HepG2 (cell line): Measurements from ENCODE around the gene HTD2. TPM values are rescaled to one million over a fixed set of nuclear protein-coding genes. Genes with fewer than 3 reads are reported as not detected.

Source experiments
- ATAC-seq: fragments of 200-7000 bp; cut with Tn5 transposase; 3 replicates; pipeline ENCODE4 v1.9.1; 2020; ENCODE audit warnings: mild to moderate bottlenecking, moderate library complexity
- BruUV-seq: library from RNA; stranded (reverse); fragments of 400-500 nt; replicated peaks from 2 replicates; lab custom pipeline; 2021; lab: Mats Ljungman, UMichigan
- CTCF ChIA-PET: fragments of 300-600 bp; formaldehyde crosslinking; extraction: SDS; loops from one replicate; lab custom pipeline; 2021; ENCODE audit warnings: low total read pairs, inconsistent platforms, low intra/inter-chr PET ratio; lab: Yijun Ruan, JAX
- POLR2A ChIA-PET: fragments of 350-600 bp; sonication (Branson Sonifier 250); formaldehyde crosslinking; loops from one replicate; lab custom pipeline; 2020; ENCODE audit warnings: antibody characterized with exemption, inconsistent platforms; lab: Yijun Ruan, JAX
- DNase-seq: peaks from one replicate; pipeline ENCODE4 v3.0.0-alpha.2; 2015; ENCODE audit warnings: low spot score
- FAIRE-seq: peaks from 3 replicates; lab custom pipeline; 2011; peaks lifted over from hg19 to GRCh38; lab: Jason Lieb, UNC
- H2AFZ ChIP-seq: one replicate; pipeline ENCODE4 v1.6.1; 2011; ENCODE audit warnings: low read length, inconsistent platforms
- H3K27ac ChIP-seq: fragments of 300-600 bp; 3 replicates; pipeline ENCODE4 v1.8.0; 2011; ENCODE audit warnings: mixed run types, mild to moderate bottlenecking, mixed read lengths, low read length, inconsistent platforms; ENCODE audit not compliant: insufficient read depth; ENCODE audit errors: extremely low read length
- H3K27me3 ChIP-seq, 2 experiments: fragments of 200-600 bp in 1 of 2; 2 replicates in 1 of 2; 3 replicates in 1 of 2; pipeline versions ENCODE4 v1.6.0 to v1.8.0; 2011; ENCODE audit warnings: low read length in 2 of 2, mild to moderate bottlenecking in 2 of 2, moderate library complexity in 2 of 2, inconsistent platforms in 1 of 2; ENCODE audit not compliant: insufficient read depth in 2 of 2, control insufficient read depth in 1 of 2
- H3K36me3 ChIP-seq, 2 experiments: fragments of 200-600 bp in 1 of 2; replicated peaks in 1 of 2; 2 replicates in 1 of 2; 3 replicates in 1 of 2; pipeline versions ENCODE4 v1.5.1 to v1.8.0; 2011; ENCODE audit warnings: low read length in 2 of 2, inconsistent platforms in 1 of 2; ENCODE audit not compliant: insufficient read depth in 2 of 2, control insufficient read depth in 1 of 2
- H3K4me1 ChIP-seq: 2 replicates; pipeline ENCODE4 v1.5.1; 2012; ENCODE audit warnings: low read length, inconsistent platforms; ENCODE audit not compliant: insufficient read depth
- H3K4me2 ChIP-seq: 2 replicates; pipeline ENCODE4 v1.6.0; 2011; ENCODE audit warnings: low read depth, low read length, inconsistent platforms
- H3K4me3 ChIP-seq, 3 experiments: fragments of 200-600 bp in 1 of 3; sonication (generic), shearing (Covaris generic) in 1 of 3; replicated peaks in 1 of 3; 2 replicates each; pipeline ENCODE4 v1.5.1; 2011 to 2016; ENCODE audit warnings: low read length in 3 of 3, inconsistent platforms in 2 of 3, low read depth in 2 of 3, mild to moderate bottlenecking in 2 of 3, control low read depth in 1 of 3, mixed read lengths in 1 of 3; ENCODE audit not compliant: insufficient read depth in 1 of 3
- H3K79me2 ChIP-seq: one replicate; pipeline ENCODE4 v1.6.1; 2011; ENCODE audit warnings: low read length, inconsistent platforms; ENCODE audit not compliant: insufficient read depth
- H3K9ac ChIP-seq: 2 replicates; pipeline ENCODE4 v1.6.0; 2011; ENCODE audit warnings: mild to moderate bottlenecking, low read depth, low read length, inconsistent platforms; ENCODE audit not compliant: insufficient read depth
- H3K9me3 ChIP-seq: 2 replicates; pipeline ENCODE4 v1.5.1; 2012; ENCODE audit warnings: mild to moderate bottlenecking, low read length
- H4K20me1 ChIP-seq: 2 replicates; pipeline ENCODE4 v1.6.0; 2011; ENCODE audit warnings: inconsistent platforms, mild to moderate bottlenecking, low read length, moderate library complexity; ENCODE audit not compliant: insufficient read depth
- FOXA3 ChIP-seq: IDR thresholded peaks from 2 replicates; pipeline ENCODE4 v1.6.1; 2016; ENCODE audit warnings: missing genetic modification reagents, missing compliant biosample characterization
- FOXK2 ChIP-seq: fragments of 450-650 bp; IDR thresholded peaks from 2 replicates; pipeline ENCODE4 v1.6.1; 2016
- GTF2F1 ChIP-seq: fragments of 150-350 bp; IDR thresholded peaks from 2 replicates; pipeline ENCODE4 v1.6.1; 2014; ENCODE audit warnings: low read length
- HOXD1 ChIP-seq: sonication (generic); formaldehyde crosslinking; IDR thresholded peaks from 2 replicates; pipeline ENCODE4 v1.5.0; 2020; ENCODE audit warnings: missing genetic modification reagents
- KDM1A ChIP-seq: IDR thresholded peaks from 2 replicates; pipeline ENCODE4 v1.6.1; 2016; ENCODE audit warnings: missing compliant biosample characterization
- MAFF ChIP-seq: IDR thresholded peaks from 2 replicates; pipeline ENCODE4 v1.6.1; 2011; ENCODE audit warnings: low read depth, low read length, improper control_type of control experiment
- PAX8 ChIP-seq: sonication (generic); formaldehyde crosslinking; IDR thresholded peaks from 2 replicates; pipeline ENCODE4 v1.8.0; 2022; ENCODE audit warnings: mild to moderate bottlenecking, missing genetic modification reagents, borderline replicate concordance
- RXRB ChIP-seq: IDR thresholded peaks from 2 replicates; pipeline ENCODE4 v1.6.1; 2016; ENCODE audit warnings: borderline replicate concordance, missing genetic modification reagents, missing compliant biosample characterization
- ZBTB8A ChIP-seq: sonication (generic); formaldehyde crosslinking; IDR thresholded peaks from 2 replicates; pipeline ENCODE4 v1.4.0; 2020; ENCODE audit warnings: mild to moderate bottlenecking, low read depth, missing genetic modification reagents, borderline replicate concordance
- ZNF329 ChIP-seq: sonication (generic); formaldehyde crosslinking; IDR thresholded peaks from 2 replicates; pipeline ENCODE4 v1.9.0; 2021; ENCODE audit warnings: low read depth, mild to moderate bottlenecking, missing genetic modification reagents
- ZNF570 ChIP-seq: sonication (generic); formaldehyde crosslinking; IDR thresholded peaks from 2 replicates; pipeline ENCODE4 v1.4.0; 2020; ENCODE audit warnings: mild to moderate bottlenecking, missing genetic modification reagents, borderline replicate concordance
- ZNF75D ChIP-seq: sonication (generic); formaldehyde crosslinking; IDR thresholded peaks from 2 replicates; pipeline ENCODE4 v1.8.1; 2023; ENCODE audit warnings: missing genetic modification reagents, mild to moderate bottlenecking, borderline replicate concordance
- WGBS: methylation state at CpG from one replicate; pipeline ENCODE4 v1.1.6; 2017; ENCODE audit warnings: low lambda C conversion rate; 5-methylcytosine and 5-hydroxymethylcytosine counted together
- in situ Hi-C: cut with HindIII; loops from 2 replicates; pipeline ENCODE4 v1.10.0; 2017; ENCODE audit warnings: low pct_unique_long_range_greater_than_20kb; ENCODE audit not compliant: extremely low pct_ligation_motif_present
- intact Hi-C: fragments of 100-400 bp; cut with micrococcal nuclease; formaldehyde crosslinking; loops from one replicate; pipeline ENCODE4 v1.10.0; 2022; ENCODE audit not compliant: unreplicated experiment
- polyA plus RNA-seq, 8 experiments: library from polyadenylated mRNA; depleted of rRNA in 3 of 8; stranded (reverse) in 7 of 8; unstranded in 1 of 8; fragments of >200 nt; fragmentation: Illumina TruSeq in 4 of 8; extraction: Trizol in 4 of 8; gene quantifications; 2 replicates each; pipeline versions ENCODE4 v1.2.1 to v1.2.3, GENCODE V29; 2011 to 2016; ENCODE audit warnings: low read depth in 4 of 8, missing spikeins in 1 of 8, mixed read lengths in 1 of 8; ENCODE audit not compliant: insufficient read depth in 1 of 8
- total RNA-seq, 5 experiments: library from RNA; depleted of rRNA; stranded (reverse); fragments of >200 nt; fragmentation: Illumina TruSeq; extraction: Trizol; gene quantifications; 2 replicates each; pipeline ENCODE4 v1.2.3, GENCODE V29; 2016; ENCODE audit warnings: low read depth in 1 of 5
- TF ChIP-seq, protein P1 (sequence below): IDR thresholded peaks from 2 replicates; pipeline ENCODE4 v1.6.1; 2016; ENCODE audit warnings: missing genetic modification reagents, missing compliant biosample characterization
- TF ChIP-seq, protein P2 (sequence below): IDR thresholded peaks from 2 replicates; pipeline ENCODE4 v1.6.1; 2016; ENCODE audit warnings: control low read depth

HTD2 gene
- total and polyA plus RNA-seq, 2 of the 13 experiments (the other 11 are each of a cell fraction or from before 2014, with no cell fraction given) = 8.6 to 13.7 TPM

DNA sequence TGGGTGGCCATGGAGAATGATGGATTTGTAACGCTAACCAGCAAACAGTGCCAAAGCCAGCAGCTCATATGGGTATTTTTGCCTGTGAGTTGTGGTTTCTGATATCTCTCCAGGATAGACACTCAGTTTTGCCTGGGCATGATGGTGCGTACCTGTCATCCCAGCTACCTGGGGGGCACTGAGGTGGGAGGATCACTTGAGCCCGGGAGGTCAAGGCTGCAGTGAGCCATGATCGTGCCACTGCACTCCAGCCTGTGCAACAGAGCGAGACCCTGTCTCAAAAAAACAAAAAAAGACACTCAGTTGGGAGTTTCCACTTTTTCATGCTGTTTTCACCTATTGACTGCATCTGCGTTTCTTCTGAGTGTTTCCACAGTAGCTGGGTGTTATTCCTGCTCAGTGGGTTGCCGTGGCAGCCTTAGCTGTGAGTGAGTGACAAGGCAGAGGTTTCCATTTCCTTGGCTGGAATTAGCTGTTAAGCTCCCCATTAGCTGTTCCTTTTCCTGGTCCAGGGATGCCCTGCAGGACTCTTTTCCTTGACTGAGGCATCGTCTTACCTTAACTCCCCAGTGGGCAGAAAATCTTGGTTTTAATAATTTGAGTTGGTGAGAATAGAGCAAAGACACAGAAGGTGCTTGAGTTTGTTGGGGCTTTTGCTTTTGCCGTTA lies 14.5 kb upstream of the HTD2 start:
- Histone ChIP-seq H3K4me3 (no peak overlapping the region), H3K79me2 (no peaks in the 10 kb centered on the region), H4K20me1 (no peaks in the 10 kb centered on the region), H3K27ac (no peak overlapping the region), H3K4me2 (no peak overlapping the region), H3K9me3 (no peaks in the 10 kb centered on the region), H3K36me3 (peaks cover 0 to 2% of the 10 kb centered on the region in 2 experiments; a peak in 3 of 5 replicates), H3K4me1 (peaks cover 18% of the 10 kb centered on the region), H3K9ac (no peak overlapping the region), H3K27me3 (no peaks in the 10 kb centered on the region), H2AFZ (no peak overlapping the region)
- in situ Hi-C loops = no loop called here
- WGBS = 89% methylated on average over 8 of the region's 9 CpGs
- CTCF ChIA-PET = no interaction called here
- DNase-seq = no peak
- no TSS peak for BruUV-seq
- no peak for FAIRE-seq
- ATAC-seq = no peak
- TF ChIP-seq MAFF = no peak
- TF ChIP-seq, protein P1, sequence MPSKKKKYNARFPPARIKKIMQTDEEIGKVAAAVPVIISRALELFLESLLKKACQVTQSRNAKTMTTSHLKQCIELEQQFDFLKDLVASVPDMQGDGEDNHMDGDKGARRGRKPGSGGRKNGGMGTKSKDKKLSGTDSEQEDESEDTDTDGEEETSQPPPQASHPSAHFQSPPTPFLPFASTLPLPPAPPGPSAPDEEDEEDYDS (CRISPR knock-in tag) = no peak
- TF ChIP-seq GTF2F1 = no peak
- no peak for TF ChIP-seq ZNF570 (CRISPR knock-in tag)
- no peak for TF ChIP-seq PAX8
- TF ChIP-seq ZNF75D (CRISPR knock-in tag) = no peak
- no peak for TF ChIP-seq KDM1A (CRISPR knock-in tag)
- TF ChIP-seq ZNF329 = no peak
- no peak for TF ChIP-seq HOXD1 (CRISPR knock-in tag)
- TF ChIP-seq FOXA3 = no peak
- no peak for TF ChIP-seq ZBTB8A (CRISPR knock-in tag)
- TF ChIP-seq, protein P2, sequence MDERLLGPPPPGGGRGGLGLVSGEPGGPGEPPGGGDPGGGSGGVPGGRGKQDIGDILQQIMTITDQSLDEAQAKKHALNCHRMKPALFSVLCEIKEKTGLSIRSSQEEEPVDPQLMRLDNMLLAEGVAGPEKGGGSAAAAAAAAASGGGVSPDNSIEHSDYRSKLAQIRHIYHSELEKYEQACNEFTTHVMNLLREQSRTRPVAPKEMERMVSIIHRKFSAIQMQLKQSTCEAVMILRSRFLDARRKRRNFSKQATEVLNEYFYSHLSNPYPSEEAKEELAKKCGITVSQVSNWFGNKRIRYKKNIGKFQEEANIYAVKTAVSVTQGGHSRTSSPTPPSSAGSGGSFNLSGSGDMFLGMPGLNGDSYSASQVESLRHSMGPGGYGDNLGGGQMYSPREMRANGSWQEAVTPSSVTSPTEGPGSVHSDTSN (CRISPR knock-in tag) = no peak
- no peak for TF ChIP-seq FOXK2
- TF ChIP-seq RXRB (CRISPR knock-in tag) = no peak
- POLR2A ChIA-PET = interaction anchor here (0.9 kb wide), 1 partner anchor 14 kb away, joined by 3 read pairs; the partner anchor contains the start of genes HTD2 and RPP14
- intact Hi-C loops = no loop called here
